Activated naive CD4-positive, alpha-beta T cell treated with anti-CD3 and anti-CD28 coated beads, Interleukin-2, amount 50 U/mL, for 16 hours (primary cell): ENCODE results near the gene JSRP1.

ENCODE experiments used
- DNase-seq: peaks from one replicate; pipeline ENCODE4 v3.0.0-alpha.2; 2020

JSRP1 gene

DNA sequence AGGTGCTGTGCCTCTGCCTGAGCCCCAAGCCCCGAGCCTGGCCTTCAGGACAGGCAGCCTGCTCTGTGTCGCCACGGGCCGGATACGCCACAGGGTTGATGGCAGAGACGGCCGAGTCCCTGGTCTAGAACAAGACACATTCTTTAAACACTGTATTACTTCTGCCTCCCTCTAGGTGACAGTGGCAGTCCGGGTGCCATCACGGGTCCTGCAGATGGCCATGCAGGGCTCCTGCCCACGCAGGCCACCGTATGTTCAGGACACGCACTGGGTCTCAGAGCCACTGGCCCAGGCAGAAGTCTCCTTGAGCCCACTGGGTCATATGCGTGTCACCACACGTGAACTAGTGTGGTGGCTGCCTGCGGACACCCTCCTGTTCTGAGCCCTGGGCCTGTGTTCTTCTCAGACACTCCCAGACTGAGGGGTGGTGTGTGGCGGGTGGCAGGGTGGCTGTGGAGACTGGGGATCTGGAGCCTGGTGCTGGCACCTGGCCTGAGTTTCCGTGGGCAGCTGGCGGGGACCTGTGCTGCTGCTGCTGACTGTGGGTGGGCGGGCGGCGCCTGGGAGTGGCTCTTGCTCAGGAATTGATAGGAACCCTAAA, 24.5 kb downstream of the JSRP1 start:
- no peak for DNase-seq

DNA sequence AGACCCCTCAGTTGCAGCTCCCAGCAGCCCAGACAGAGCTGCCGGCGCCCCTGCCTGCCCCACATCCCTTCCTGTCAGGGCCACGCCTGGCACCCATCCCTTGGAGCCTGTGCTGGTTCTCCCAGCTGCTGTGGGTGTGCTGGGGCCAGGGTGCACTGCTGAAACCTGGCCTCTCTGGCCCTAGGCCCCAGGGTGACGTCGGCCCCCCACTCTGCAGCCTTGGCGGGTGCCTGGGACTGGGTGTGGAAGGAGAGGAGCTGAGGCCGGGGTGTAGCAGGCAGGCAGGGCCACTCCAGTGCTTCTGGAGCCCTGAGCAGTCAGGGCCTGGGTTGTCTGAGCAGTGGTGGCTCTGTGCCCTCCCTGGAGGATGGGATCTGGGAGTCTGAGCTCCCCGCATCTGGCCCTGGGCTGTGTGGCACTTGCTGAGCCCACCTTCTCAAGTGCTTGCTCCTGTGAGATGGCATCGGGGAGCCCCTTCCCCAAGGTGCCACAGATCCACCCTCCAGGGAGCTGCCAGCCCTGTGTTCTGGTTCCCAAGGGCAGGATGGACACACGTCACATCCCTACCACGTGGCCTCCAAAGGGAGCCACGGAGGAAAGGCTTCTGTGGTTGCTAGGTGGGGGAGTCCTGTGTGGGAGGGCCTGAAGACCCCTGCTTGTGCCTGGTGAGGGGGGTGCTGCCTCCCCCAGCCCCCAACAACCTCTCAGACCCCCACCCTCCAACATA, 25.2 kb downstream of the JSRP1 start:
- DNase-seq, result no peak

DNA sequence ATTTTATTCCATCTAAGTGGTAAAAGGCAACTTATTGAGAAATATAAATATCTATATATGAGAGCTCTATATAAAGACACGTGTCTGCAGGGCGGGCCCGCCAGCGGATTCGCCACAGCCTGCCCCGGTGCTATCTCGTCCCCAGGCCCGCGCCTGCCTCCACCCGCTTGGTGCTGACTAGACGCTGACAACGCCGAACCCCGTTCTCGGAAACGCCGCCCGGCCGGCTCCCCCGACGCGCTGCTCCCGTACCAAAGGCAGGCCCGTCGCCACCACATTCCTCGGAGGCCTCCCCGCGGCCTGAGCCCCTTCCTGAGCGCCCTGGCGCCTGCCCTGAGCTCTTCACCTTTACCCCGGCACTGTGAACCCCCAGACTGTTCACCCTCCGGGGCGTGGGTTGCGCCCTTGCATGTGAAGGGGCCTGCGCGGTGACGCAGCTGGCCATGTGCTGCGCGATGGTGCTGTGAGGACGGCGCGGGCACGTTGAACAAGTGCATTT, 26.1 kb downstream of the JSRP1 start:
- no peak for DNase-seq

DNA sequence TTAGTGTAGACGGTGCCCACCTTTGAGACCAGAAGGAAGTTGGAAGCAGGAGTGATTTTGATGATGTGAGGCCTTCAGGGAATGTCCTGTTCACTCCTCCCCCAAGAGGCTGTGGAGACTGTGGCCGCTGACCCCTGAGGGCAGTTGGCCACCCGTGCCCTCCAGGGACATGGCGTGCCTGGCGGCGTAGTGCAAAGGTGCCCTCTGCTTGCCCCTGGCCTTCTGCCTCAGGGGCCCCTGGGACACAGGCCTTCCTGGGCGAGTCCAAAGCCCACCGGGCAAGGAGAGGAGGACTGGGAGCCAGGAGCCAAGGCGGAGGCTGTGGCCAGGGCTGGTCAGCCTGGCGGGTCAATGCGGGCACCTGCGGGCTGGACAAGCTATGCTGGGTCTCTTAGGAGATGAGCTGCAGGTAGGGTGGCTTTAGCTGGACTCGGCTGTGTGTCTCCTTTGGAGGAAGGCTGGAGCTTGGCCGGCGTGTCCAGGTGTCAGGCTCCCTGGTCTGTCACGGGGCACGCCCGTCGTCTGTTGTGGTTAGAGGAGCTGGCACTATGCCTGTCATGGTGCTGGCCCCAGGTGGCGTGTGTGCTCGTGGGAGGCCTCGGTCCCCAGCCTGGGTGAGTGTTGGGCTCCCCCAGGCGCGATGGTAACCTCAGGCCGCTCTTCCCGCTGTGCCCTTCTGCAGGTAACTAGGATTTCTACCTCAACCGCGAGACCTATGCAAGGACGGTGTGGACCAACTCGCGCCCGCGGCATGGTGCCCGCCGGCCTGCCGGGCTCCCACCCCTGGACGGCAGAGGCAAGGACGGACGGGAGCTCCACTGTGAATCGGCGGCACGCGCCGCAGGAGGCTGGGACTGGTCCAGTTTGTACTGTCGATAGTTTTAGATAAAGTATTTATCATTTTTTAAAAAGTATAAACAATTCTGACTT, 26.8 kb downstream of the JSRP1 start:
- DNase-seq, result no peak

DNA sequence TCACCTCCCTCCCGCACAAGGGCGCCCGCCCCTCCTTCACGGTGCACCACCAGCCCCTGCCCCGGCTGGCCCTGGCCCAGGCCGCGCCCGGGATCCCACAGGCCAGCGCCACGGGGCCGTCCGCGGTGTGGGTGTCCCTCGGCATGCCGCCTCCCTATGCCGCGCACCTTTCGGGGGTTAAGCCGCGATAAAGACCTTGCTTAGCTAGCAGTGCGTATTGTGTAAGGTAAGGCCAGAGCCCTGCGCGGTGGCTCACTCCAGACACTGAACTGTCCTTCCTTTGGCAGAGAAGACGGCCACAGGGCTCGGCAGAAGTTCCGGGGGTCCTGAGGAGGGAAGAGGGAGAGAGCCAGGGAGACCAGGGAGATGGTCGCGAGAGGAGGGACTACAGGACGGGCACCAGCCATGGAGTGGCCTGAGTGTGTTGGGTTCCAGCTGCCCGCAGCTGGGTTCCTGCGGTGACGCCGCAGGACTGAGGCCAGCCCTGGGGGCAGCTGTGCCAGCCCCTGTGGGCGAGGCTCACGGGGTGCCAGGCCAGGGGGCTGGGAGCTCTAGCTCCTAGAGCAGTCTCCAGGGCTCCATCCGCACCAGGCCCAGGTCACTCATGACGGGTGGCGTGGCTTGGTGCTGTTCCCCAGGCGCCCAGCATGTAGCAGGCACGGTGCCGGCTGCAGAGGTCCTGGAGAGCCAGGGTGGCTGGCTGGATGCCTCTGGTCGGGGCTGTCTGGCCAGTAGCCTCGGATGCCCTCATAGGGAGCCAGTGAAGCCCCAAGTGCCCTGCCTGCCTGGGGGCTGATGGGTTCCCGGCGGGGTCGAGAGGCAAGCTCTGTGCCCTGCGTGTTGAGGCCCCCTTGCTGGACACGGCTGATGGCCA, 27.8 kb downstream of the JSRP1 start:
- DNase-seq, result no peak

DNA sequence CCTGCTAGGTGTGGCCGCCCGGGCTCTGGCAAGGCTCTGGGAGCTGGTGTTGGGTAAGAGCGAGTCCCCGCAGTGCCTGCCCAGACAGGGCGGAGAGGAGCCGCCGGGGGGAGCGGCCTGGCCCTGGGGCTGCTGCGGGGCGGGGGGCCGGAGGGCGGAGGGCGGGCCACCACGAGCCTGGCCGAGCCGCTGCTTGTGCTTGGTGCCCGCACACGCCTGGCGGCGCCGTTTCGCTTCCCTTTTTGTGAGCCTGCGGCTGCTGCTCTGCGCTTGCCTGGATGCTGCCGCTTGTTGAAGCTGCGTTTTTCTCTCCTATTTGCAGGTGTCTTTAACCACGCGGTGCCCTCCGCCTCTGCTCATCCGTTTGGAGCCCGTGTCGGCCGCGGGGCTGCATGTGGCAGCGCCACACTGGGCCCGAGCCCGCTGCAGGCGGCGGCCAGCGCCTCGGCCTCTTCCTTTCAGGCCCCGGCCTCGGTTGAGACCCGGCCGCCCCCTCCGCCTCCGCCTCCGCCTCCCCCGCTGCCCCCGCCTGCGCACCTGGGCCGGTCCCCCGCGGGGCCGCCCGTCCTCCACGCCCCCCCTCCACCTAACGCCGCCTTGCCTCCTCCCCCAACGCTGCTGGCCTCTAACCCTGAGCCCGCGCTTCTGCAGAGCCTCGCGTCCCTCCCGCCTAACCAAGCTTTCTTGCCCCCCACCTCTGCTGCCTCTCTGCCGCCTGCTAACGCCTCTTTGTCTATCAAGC, 28.6 kb downstream of the JSRP1 start:
- DNase-seq, result no peak

DNA sequence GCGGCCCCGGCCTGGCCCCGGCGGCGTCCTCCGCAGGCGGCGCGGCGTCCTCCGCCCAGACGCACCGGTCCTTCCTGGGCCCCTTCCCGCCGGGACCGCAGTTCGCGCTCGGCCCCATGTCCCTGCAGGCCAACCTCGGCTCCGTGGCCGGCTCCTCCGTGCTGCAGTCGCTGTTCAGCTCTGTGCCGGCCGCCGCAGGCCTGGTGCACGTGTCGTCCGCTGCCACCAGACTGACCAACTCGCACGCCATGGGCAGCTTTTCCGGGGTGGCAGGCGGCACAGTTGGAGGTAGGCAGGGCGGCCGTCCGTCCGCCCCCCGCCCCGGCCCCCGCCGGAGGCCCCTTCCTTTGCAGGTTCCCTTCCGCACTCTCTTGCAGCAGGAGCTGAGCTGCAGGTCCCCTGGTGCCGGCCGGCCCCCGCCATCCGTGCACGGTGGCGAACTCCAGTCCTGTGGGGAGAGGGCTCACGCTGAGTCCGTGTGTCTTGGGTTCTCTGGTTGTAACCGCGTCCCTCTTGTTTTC, 29.3 kb downstream of the JSRP1 start:
- no peak for DNase-seq

DNA sequence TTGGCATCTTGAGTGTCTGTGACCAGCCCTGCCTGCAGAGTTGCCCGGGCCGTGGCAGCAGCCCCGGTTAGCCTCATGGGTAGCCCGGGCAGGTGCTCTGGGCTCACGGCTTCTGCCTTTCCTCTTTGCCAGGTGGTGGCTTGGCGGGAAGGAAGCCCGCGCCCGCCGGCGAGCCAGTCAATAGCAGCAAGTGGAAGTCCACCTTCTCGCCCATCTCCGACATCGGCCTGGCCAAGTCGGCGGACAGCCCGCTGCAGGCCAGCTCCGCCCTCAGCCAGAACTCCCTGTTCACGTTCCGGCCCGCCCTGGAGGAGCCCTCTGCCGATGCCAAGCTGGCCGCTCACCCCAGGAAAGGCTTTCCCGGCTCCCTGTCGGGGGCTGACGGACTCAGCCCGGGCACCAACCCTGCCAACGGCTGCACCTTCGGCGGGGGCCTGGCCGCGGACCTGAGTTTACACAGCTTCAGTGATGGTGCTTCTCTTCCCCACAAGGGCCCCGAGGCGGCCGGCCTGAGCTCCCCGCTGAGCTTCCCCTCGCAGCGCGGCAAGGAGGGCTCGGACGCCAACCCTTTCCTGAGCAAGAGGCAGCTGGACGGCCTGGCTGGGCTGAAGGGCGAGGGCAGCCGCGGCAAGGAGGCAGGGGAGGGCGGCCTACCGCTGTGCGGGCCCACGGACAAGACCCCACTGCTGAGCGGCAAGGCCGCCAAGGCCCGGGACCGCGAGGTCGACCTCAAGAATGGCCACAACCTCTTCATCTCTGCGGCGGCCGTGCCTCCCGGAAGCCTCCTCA, 30.0 kb downstream of the JSRP1 start:
- DNase-seq, result no peak

DNA sequence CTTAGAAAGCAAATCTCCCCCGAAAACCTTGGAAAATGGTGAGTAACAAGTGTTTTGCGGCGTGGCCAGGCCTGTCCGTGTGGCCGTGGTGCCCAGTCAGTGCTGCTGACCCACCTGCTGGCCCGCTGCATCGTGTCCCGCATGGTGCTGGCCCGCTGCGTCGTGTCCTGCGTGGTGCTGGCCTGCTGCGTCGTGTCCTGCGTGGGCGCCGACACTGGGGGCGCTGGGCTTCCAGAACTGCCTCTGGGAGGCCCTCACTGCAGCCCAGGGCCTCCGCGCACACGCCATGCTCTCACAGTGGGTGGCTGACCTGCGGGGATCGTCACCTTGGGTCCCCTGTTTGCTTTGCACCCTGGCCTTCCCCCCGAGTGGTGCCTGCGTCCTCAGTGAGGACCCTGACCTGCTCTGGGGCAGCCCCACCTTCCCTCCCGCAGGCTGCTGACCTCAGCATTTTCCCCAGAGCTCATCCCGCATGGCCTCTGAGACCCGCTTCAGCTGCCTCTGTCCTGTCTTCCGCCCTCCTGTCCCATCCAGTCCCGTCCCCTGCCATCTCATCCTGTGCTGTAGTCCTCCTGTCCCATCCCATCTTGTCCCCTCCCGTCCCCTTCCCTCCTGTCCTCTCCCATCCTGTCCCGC, 30.7 kb downstream of the JSRP1 start:
- no peak for DNase-seq

DNA sequence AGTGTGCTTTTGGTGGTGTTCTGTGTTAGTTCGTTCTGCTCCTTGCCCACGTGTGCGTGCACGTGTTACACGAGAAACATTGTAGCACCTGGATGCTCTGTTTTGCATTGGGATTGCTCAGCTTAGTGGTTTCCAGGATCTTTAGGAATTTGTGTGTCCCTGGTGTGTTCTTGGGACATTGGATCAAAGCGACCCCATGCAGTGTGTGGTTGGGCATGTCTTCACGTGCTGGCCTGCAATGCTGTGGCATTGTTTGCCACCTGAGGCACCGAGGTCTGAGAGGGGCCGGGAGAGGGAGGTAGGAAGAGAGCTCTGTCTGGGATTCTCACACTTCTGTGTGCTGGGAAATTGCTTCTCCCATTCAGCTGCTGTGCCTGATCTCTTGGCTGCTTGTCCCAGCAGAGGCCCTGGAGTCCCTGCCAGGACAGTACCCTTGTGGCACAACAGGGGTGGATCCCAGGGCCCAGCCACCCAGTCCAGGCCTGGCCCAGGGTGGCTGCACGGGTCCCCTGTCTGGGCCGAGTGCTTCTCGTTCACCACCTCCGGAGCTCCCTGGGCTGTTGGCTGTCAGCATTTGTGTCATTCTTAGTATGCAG, 31.4 kb downstream of the JSRP1 start:
- DNase-seq, result no peak

DNA sequence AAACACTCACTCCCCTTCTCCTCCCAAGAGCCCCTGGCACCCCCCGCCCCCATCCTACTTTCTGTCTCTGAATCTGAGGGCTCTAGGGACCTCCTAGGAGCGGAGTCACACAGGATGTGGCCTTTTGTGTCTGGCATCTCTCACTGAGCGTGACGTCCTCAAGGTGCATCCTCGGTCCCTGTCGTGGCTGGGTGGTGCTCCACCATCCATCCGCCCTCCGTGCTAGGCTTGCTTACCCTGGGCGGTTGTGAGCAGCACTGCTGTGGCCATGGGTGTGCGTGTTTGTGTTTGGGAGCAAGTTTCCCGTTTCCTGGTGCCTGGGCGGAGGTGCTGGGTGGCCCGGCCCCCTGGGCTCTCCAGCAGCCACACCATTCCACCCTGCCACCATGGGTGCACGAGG, 32.3 kb downstream of the JSRP1 start:
- DNase-seq, result no peak

DNA sequence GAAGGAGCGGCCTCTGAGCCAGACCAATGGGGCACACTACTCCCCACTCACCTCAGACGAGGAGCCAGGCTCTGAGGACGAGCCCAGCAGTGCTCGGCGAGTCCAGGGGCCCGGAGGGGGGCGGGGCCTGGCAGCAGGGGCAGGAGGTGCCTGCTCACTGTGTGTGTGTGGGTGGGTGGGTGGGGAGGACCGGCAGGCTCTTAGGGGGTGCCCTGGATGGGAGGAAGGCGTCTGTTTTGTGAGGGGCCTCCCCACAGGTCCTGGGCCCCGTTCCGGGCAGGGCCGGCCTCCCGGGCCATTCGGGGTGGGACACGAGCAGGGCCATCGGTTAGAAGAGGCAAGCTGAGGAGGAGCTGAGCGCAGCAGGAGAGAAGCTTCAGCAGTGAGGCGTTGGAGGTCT, 32.8 kb downstream of the JSRP1 start:
- DNase-seq, result no peak

DNA sequence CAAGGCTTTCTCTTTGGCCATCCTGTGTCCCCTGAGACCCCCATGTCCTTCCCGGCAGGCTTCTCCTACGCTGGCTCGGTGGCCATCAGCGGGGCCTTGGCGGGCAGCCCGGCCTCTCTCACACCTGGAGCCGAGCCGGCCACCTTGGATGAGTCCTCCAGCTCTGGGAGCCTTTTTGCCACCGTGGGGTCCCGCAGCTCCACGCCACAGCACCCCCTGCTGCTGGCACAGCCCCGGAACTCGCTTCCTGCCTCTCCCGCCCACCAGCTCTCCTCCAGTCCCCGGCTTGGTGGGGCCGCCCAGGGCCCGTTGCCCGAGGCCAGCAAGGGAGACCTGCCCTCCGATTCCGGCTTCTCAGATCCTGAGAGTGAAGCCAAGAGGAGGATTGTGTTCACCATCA, 34.3 kb downstream of the JSRP1 start:
- DNase-seq, result no peak

DNA sequence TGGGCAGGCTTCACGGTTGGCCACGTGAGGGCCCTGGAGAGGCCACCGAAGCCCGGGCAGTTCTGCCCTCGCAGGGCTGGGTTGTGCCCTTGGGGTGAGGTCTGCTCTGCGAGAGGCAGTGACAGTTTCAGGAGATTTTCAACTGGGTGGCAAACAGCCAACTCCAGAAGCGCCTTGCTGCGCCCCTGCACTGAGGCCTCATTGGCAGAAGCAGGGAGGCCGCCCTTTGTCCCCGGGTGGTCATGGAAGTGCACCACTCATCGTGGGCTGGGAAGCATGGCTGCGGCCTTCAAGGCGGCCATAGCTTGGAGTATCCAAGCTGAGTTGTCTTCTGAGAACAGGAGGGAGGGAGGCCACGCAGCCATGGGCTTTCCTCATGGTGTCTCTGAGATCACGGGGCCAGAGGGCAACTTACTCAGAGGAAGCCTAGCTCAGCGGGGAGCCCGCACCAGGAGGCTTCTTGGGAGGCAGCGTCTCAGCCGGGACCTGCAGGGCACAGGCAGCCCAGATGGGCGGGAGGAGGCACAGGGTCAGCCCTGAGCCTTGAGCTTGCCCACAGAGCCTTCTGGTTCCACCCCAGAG, 34.9 kb downstream of the JSRP1 start:
- no peak for DNase-seq

DNA sequence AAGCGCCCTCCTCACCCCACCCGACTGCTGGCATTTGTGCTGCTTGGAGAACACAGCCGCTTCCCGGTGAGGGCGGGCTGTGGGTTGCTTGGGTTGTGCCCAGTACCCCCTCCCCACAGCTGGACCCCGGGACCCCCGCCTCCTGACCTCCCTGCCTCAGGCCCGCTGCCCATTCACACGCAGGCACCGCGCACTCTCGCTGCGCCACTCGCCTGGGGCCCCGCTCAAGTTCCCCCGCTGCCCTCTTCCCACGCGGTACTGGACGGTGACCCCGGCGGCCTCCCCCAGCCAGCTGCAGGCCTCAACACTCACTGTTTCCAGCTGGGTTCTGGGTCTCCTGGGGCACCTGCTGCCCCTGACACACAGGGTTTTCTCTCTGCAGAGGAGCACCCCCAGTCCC, 36.5 kb downstream of the JSRP1 start:
- DNase-seq, result no peak

DNA sequence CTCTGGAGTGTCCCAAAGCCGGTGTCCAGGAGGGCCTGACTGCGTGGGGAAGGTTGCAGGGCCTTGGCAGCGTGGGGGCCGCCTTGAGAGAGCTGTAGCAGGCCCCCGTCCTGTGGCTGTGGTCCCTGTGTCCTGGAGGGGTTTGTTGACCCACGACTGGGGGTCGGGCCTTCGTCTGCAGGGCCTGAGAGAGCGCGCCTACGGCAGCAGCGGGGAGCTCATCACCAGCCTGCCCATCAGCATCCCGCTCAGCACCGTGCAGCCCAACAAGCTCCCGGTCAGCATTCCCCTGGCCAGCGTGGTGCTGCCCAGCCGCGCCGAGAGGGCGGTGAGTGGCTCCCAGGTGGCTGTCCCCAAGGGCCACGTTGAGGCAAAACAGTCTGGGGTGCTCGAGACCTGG, 38.6 kb downstream of the JSRP1 start:
- no peak for DNase-seq

DNA sequence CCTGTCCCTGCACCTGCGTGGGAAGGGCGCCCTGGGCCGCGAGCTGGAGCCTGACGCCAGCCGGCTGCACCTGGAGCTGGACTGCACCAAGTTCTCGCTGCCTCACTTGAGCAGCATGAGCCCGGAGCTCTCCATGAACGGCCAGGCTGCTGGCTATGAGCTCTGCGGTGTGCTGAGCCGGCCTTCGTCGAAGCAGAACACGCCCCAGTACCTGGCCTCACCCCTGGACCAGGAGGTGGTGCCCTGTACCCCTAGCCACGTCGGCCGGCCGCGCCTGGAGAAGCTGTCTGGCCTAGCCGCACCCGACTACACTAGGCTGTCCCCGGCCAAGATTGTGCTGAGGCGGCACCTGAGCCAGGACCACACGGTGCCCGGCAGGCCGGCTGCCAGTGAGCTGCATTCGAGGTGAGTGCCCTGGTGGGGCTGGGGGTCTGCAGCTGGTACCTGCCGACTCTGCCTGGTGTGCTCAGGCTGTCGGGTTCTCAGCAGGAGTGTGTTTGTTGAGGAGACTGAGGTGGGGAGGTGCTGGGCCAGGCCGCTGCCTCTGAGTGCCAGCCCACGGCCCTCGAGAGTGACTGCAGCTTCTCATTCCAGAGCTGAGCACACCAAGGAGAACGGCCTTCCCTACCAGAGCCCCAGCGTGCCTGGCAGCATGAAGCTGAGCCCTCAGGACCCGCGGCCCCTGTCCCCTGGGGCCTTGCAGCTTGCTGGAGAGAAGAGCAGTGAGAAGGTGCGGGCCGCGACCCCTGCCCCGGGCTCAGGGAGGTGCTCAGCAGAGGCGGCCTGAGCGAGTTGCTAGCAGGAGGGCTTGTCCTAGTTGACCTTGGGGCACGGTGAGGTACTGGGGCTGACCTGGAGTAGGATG, 39.6 kb downstream of the JSRP1 start:
- DNase-seq, result no peak

DNA sequence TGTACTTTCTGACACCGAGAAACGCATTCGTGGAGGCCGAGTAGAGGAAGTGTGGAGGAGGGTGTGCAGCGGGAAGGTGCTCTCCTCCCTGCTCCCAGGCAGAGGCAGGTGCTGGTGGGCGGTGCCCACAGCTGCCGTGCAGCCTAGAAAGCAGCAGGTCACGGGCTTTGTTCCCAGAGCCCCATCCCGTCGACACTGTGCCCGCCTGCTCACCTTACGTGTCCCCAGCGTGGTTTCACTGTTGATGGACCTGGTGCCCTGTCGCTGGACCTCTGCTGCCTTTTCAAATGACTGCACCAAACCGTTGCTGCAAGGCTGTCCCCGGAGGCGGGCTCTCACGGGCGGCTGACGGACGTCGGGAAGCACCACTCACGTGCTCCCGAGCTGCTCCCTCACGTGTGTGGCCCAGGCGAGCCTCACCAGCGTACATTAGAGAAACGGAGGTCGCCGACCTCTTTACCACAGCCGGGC, 40.9 kb downstream of the JSRP1 start:
- peak; percentile 41 for DNase-seq
